Fibroblast of the aortic adventitia (primary cell): ENCODE measurements around the gene HOMER2. TPM values are rescaled to one million over a fixed set of nuclear protein-coding genes. Genes with fewer than 3 reads are reported as not detected.

Experiments
- DNase-seq: peaks from one replicate; pipeline ENCODE4 v3.0.0-alpha.2; 2010; ENCODE audit warnings: low read depth
- H3K4me3 ChIP-seq: 2 replicates; pipeline ENCODE4 v1.5.1; 2011; ENCODE audit warnings: low read depth, mild to moderate bottlenecking, control low read depth, low read length, moderate library complexity
- total RNA-seq: library from RNA; depleted of rRNA; stranded (reverse); fragments of >200 nt; gene quantifications from 2 replicates; pipeline ENCODE4 v1.2.3, GENCODE V29; 2012; ENCODE audit warnings: low replicate concordance
- TF ChIP-seq, protein P1 (sequence below): IDR thresholded peaks from 2 replicates; pipeline ENCODE4 v1.5.1; 2011; ENCODE audit warnings: mild to moderate bottlenecking, low read length, control low read depth, inconsistent platforms; ENCODE audit not compliant: insufficient read depth

HOMER2 gene
- total RNA-seq, 1 donor: 5.4 TPM

DNA sequence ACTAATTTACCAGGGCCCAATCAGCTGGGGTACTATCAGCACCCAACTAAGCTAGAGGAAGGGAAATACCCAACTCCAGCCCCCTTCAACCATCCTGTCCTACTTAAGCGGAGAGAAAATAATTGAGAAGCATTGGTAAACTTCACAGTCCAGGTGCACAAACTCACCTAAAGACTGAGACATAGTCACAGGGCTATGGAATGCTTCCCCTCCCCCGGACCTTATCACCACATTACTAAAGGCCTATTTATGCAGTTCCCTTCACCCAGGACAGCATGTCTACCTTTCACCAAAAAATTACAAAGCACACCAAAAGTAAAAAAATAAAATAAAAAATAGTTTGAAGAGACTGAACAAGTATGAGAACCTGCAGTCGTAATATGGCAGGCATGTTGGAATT lies 47.9 kb downstream of the HOMER2 start:
- H3K4me3 ChIP-seq: no peak overlapping the region
- no peak for DNase-seq
- TF ChIP-seq, protein P1, sequence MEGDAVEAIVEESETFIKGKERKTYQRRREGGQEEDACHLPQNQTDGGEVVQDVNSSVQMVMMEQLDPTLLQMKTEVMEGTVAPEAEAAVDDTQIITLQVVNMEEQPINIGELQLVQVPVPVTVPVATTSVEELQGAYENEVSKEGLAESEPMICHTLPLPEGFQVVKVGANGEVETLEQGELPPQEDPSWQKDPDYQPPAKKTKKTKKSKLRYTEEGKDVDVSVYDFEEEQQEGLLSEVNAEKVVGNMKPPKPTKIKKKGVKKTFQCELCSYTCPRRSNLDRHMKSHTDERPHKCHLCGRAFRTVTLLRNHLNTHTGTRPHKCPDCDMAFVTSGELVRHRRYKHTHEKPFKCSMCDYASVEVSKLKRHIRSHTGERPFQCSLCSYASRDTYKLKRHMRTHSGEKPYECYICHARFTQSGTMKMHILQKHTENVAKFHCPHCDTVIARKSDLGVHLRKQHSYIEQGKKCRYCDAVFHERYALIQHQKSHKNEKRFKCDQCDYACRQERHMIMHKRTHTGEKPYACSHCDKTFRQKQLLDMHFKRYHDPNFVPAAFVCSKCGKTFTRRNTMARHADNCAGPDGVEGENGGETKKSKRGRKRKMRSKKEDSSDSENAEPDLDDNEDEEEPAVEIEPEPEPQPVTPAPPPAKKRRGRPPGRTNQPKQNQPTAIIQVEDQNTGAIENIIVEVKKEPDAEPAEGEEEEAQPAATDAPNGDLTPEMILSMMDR: no peak

DNA sequence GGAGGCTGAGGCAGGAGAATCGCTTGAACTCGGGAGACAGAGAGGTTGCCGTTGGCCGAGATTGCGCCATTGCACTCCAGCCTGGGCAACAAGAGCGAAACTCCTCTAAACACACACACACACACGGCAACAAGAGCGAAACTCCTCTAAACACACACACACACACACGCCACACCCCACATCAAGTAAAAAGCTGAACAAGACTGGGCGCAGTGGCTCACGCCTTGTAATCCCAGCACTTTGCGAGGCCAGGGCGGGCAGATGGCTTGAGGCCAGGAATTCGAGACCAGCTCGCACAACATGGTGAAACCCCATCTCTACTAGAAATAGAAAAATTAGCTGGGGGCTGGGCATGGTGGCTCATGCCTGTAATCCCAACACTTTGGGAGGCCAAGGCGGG lies 49.0 kb downstream of the HOMER2 start:
- no peak overlapping the region for H3K4me3 ChIP-seq
- DNase-seq: no peak
- TF ChIP-seq, protein P1: no peak

DNA sequence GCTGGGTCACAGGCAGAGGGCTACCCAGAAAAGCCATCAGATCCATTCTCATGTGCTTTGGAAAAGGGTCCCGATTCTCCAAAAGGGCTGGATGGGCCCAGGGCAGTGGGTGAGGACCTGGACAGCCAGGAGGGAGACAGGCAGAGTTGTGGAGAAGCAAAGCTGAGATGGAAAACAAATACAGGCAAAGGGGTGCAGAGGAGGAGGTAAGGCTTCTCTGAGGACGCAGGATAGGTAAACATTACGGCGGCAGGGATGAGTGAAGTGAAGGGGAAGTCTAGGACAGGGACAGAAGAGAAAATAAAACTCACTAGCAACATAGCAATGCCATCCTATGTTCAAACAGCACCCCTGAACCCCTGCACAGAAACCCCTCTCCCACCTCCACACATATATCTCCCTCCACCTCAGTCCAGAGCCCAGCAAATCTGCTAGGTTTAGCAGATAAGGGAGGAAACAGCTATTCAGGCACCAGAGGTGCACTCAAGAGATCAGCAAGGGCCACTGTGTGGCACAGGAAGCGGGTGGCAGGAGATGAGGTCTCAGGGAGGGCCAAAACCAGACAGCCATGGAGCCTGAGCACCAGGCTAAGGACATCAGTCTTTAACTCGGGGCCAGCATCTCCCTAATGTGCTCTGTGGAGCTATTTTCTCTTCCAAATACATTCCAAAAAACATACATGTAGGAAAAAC lies 51.3 kb downstream of the HOMER2 start:
- TF ChIP-seq, protein P1: no peak
- no peak overlapping the region for H3K4me3 ChIP-seq
- DNase-seq: no peak

DNA sequence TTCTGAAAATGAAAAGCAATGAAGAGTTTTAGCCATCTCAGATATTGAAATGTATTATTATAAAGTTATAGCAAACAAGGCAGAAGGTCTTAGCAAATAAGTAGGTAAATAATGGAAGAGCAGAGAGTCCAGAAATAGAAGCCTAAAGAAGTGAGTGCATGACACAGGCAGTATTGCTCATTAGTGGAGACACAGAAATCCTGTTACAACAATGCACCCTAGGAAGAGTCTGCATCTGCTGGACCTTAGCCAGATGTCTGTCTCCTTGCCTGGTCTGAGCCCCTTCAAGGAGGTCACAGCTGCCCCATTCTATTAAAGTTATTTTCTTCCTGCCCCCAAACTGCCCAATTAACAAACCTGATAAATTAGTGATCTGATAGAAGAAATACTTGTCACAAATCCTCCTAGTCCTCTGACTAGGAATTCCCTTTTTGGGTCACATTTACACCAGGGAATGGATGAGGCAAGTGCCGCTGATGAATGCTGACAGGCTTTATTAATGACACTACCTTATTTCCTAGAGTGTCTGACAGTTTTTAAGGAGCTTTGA lies 51.9 kb downstream of the HOMER2 start:
- TF ChIP-seq, protein P1: no peak
- no peak overlapping the region for H3K4me3 ChIP-seq
- no peak for DNase-seq

DNA sequence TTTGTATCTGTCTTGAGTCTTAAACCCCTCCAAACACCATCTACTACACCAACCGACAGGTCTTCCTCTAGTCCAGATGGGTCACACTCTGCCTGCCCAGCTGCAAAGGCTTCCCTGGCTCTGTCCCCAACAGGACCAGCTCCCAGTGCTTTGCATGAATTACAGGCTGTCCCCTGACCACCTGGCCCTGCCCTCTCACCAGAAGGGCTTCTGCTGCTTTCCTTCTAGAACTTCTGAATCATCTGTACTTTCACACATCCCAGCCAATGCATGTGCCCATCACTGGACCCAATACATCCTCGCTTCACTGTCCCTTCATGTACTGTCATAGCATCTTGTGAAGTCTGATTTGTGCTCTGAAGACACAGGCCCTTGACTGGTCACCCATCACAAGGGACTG lies 53.6 kb downstream of the HOMER2 start:
- no peak overlapping the region for H3K4me3 ChIP-seq
- TF ChIP-seq, protein P1: no peak
- no peak for DNase-seq

DNA sequence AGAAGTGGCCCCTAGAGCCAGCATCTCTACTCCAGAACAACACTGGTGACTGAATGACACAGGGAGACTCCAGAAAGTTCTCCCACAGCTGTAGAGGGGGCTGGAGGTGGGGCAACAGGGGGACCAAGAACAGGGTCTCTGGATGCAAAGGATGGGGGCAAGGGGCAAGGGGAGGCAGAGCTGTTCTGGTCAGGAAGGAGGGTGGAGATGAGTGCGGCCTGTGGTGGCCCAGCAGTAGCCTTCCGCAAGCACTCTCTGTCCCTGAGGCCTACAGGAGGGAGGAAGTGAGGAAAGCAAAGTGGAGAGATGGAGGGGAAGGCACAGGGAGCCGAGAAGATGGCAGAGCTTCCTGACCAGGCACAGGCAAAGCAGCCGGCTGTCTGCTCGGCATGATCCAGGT lies 56.5 kb downstream of the HOMER2 start:
- DNase-seq: no peak

More for the DNA sequence above, 56.5 kb downstream of the HOMER2 start:
- TF ChIP-seq, protein P1: no peak
- H3K4me3 ChIP-seq: no peak overlapping the region
